ENCODE measurements around the gene DPEP2.
"Not testable (repeated sequence)": the region's sequence is repeated elsewhere in the genome, so short reads cannot be mapped to it uniquely, and the experiment has no call there.

DNA sequence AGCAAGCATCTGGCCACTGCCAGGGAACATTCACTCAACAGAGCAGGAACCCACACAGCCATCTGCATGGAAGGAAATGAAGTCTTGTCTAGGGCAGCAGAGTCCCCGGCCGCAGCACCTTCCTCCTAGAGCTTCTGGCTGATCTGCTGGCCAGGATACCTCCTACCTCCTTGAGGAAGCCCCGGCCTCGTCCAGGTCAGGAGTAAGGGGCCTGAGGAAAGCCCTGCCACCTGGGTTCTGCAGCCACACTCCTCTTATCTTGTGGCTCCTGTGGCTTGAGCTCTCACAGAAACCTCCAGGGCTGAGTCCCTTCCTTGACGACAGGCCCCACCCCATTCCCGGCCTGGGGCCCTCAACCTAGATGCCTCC lies 5.3 kb downstream of the DPEP2 start:
- TF ChIP-seq CEBPB (IDR thresholded peaks at IDR 0.05; ENCODE audit: low read depth); EZH2 (IDR thresholded peaks at IDR 0.05); POLR2A (IDR thresholded peaks at IDR 0.05; ENCODE audit: borderline replicate concordance, extremely low read depth, insufficient read depth, insufficient read length): not testable (repeated sequence)
